A673 (cell line): Measurements from ENCODE around the gene UST.
"Not testable (repeated sequence)": the region's sequence is repeated elsewhere in the genome, so short reads cannot be mapped to it uniquely, and the experiment has no call there.

Source experiments
- EZH2 ChIP-seq: fragments of 200-600 bp; sonication (generic); IDR thresholded peaks from 2 replicates; pipeline ENCODE4 v1.6.1; 2017; ENCODE audit warnings: borderline replicate concordance, low read depth, mild to moderate bottlenecking, mixed read lengths, antibody characterized with exemption, low read length; ENCODE audit not compliant: poor library complexity, severe bottlenecking
- TF ChIP-seq, protein P1 (sequence below): fragments of 300-800, 200-600 bp; sonication (generic); conservative IDR thresholded peaks from 2 replicates; pipeline ENCODE4 v1.5.1; 2017; ENCODE audit warnings: low read depth, mild to moderate bottlenecking, antibody characterized with exemption, low read length, moderate library complexity, mixed read lengths

GRCh38 chr6:148853113-148853512 lies 106.3 kb downstream of the UST start:
- TF ChIP-seq EZH2: not testable (repeated sequence)
- TF ChIP-seq, protein P1, sequence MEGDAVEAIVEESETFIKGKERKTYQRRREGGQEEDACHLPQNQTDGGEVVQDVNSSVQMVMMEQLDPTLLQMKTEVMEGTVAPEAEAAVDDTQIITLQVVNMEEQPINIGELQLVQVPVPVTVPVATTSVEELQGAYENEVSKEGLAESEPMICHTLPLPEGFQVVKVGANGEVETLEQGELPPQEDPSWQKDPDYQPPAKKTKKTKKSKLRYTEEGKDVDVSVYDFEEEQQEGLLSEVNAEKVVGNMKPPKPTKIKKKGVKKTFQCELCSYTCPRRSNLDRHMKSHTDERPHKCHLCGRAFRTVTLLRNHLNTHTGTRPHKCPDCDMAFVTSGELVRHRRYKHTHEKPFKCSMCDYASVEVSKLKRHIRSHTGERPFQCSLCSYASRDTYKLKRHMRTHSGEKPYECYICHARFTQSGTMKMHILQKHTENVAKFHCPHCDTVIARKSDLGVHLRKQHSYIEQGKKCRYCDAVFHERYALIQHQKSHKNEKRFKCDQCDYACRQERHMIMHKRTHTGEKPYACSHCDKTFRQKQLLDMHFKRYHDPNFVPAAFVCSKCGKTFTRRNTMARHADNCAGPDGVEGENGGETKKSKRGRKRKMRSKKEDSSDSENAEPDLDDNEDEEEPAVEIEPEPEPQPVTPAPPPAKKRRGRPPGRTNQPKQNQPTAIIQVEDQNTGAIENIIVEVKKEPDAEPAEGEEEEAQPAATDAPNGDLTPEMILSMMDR: not testable (repeated sequence)
